Kidney (tissue), 14 donors: ENCODE measurements around the gene PDE4A. TPM values are rescaled to one million over a fixed set of nuclear protein-coding genes. Genes with fewer than 3 reads are reported as not detected.
A peak's percentile ranks its signal among the peaks of the same experiment; 100 is the strongest.

Experiments used
- DNase-seq, 5 donors: peaks; one replicate each; pipeline ENCODE4 v3.0.0-alpha.2; 2013 to 2020
- FAIRE-seq: peaks from 2 replicates; lab custom pipeline; 2012; peaks lifted over from hg19 to GRCh38; lab: Jason Lieb, UNC
- H3K27ac ChIP-seq, 2 donors: one replicate each; pipeline ENCODE4 v1.7.0; 2013; ENCODE audit warnings: low read depth in 2 of 2, low read length in 2 of 2, inconsistent platforms in 1 of 2
- H3K27me3 ChIP-seq: one replicate; pipeline ENCODE4 v1.7.1; 2013; ENCODE audit warnings: low read length, inconsistent platforms; ENCODE audit not compliant: control insufficient read depth, insufficient read depth
- H3K36me3 ChIP-seq, 3 donors: one replicate each; pipeline versions ENCODE4 v1.7.0 to v1.7.1; 2013; ENCODE audit warnings: low read length in 3 of 3, control low read depth in 1 of 3, inconsistent platforms in 1 of 3; ENCODE audit not compliant: insufficient read depth in 3 of 3, control insufficient read depth in 2 of 3
- H3K4me1 ChIP-seq, 3 donors: one replicate each; pipeline versions ENCODE4 v1.7.0 to v1.7.1; 2013; ENCODE audit warnings: low read length in 3 of 3, inconsistent platforms in 1 of 3, low read depth in 1 of 3; ENCODE audit not compliant: control insufficient read depth in 2 of 3, insufficient read depth in 2 of 3
- H3K4me3 ChIP-seq, 3 donors: one replicate each; pipeline versions ENCODE4 v1.7.0 to v1.8.1; 2013; ENCODE audit warnings: low read length in 3 of 3, control low read depth in 1 of 3, inconsistent platforms in 1 of 3
- H3K9ac ChIP-seq, 3 donors: one replicate each; pipeline versions ENCODE4 v1.7.0 to v1.7.1; 2013; ENCODE audit warnings: low read length in 3 of 3, control low read depth in 1 of 3, inconsistent platforms in 1 of 3
- H3K9me3 ChIP-seq, 3 donors: one replicate each; pipeline versions ENCODE4 v1.7.0 to v1.7.1; 2013; ENCODE audit warnings: low read length in 3 of 3, control low read depth in 1 of 3, inconsistent platforms in 1 of 3; ENCODE audit not compliant: control insufficient read depth in 2 of 3, insufficient read depth in 1 of 3
- intact Hi-C: fragments of 100-400 bp; cut with DNase I; formaldehyde crosslinking; loops from one replicate; pipeline ENCODE4 v1.11.1; 2022
- polyA plus RNA-seq: library from polyadenylated mRNA; stranded (reverse); fragments of 350-450 nt; fragmentation: Illumina TruSeq; extraction: RNeasy Lipid Tissue Mini Kit (QIAGEN cat#74804); gene quantifications from one replicate; pipeline ENCODE4 v1.2.3, GENCODE V29; 2014; ENCODE audit warnings: low read depth, low replicate concordance; ENCODE audit not compliant: insufficient read depth
- total RNA-seq: library from RNA; stranded (reverse); fragmentation: NEBNext Ultra II Directional; extraction: Animal tissue kit (Norgen Biotek cat#: 25700); gene quantifications from one replicate; pipeline ENCODE4 v1.2.1, GENCODE V29; 2021
- TF ChIP-seq, protein P1 (sequence below): IDR thresholded peaks from 3 replicates; pipeline ENCODE4 v1.5.1; 2012; ENCODE audit warnings: mild to moderate bottlenecking, moderate library complexity, borderline replicate concordance; ENCODE audit not compliant: insufficient read depth; ENCODE audit errors: extremely low read depth
- donor health status: control.
- donor health status: control.
- donor health status: control.
- donor health status: control.
- donor health status: control.
- donor health status: DM: yes; HTN: yes; CAD: no.
- donor health status: Normal renal cell carcinoma (clear cell type).

The PDE4A gene
- total and polyA plus RNA-seq, 2 donors from 2014 or later: 4.5 to 17.5 TPM

DNA sequence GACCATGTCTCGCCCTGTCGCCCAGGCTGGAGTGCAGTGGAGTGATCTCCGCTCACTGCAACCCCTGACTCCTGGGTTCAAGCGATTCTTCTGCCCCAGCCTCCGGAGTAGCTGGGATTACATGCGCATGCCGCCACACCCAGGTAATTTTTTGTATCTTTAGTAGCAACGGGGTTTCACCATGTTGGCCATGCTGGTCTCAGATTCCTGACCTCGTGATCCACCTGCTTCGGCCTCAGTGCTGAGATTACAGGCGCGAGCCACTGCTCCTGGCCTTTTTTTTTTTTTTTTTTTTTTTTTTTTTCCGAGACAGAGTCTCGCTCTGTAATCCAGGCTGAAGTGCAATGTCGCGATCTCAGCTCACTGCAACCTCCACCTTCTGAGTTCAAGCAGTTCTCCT lies 87.7 kb downstream of the PDE4A start:
- H3K27me3 ChIP-seq: peaks cover 1% of the 10 kb centered on the region
- H3K27ac ChIP-seq: no peak overlapping the region
- H3K9me3 ChIP-seq: no peaks in the 10 kb centered on the region
- DNase-seq: no peak
- TF ChIP-seq, protein P1, sequence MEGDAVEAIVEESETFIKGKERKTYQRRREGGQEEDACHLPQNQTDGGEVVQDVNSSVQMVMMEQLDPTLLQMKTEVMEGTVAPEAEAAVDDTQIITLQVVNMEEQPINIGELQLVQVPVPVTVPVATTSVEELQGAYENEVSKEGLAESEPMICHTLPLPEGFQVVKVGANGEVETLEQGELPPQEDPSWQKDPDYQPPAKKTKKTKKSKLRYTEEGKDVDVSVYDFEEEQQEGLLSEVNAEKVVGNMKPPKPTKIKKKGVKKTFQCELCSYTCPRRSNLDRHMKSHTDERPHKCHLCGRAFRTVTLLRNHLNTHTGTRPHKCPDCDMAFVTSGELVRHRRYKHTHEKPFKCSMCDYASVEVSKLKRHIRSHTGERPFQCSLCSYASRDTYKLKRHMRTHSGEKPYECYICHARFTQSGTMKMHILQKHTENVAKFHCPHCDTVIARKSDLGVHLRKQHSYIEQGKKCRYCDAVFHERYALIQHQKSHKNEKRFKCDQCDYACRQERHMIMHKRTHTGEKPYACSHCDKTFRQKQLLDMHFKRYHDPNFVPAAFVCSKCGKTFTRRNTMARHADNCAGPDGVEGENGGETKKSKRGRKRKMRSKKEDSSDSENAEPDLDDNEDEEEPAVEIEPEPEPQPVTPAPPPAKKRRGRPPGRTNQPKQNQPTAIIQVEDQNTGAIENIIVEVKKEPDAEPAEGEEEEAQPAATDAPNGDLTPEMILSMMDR: no peak
- peaks cover 0 to 3% (median 0%) of the 10 kb centered on the region in 3 donors for H3K4me1 ChIP-seq
- intact Hi-C loops: no loop called here
- no peak for FAIRE-seq
- H3K4me3 ChIP-seq: no peak overlapping the region
- no peak overlapping the region for H3K9ac ChIP-seq
- H3K36me3 ChIP-seq: no peaks in the 10 kb centered on the region

DNA sequence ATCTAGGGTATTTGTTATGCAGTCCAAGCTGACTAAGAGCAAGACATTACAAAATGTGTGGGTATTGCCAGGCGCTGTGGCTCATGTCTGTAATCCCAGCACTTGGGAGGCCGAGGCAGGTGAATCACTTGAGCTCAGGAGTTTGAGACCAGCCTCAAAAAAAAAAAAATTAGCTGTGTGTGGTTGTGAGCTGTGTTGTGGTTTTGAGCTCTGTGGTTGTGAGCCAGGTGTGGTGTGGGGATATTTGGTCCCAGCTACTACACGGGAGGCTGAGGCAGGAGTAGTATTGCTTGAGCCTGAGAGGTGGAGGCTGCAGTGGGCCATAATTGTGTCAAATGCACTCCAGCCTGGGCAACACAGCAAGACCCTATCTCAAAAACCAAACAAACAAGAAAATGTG lies 88.4 kb downstream of the PDE4A start:
- intact Hi-C loops: no loop called here
- no peaks in the 10 kb centered on the region for H3K36me3 ChIP-seq
- no peak overlapping the region for H3K27ac ChIP-seq
- FAIRE-seq: no peak
- H3K4me1 ChIP-seq: peaks cover 0 to 3% (median 0%) of the 10 kb centered on the region in 3 donors
- no peak overlapping the region for H3K4me3 ChIP-seq
- H3K9ac ChIP-seq: no peak overlapping the region
- TF ChIP-seq, protein P1: no peak
- H3K9me3 ChIP-seq: no peaks in the 10 kb centered on the region
- DNase-seq: no peak
- H3K27me3 ChIP-seq: peaks cover 5% of the 10 kb centered on the region

GRCh38 chr19:10510301-10510802 lies 90.0 kb downstream of the PDE4A start:
- Histone ChIP-seq H3K4me3 (no peak overlapping the region), H3K27ac (no peak overlapping the region), H3K4me1 (peaks cover 0 to 5% (median 0%) of the 10 kb centered on the region in 3 donors), H3K9ac (no peak overlapping the region), H3K27me3 (peaks cover 11% of the 10 kb centered on the region), H3K36me3 (no peaks in the 10 kb centered on the region), H3K9me3 (no peaks in the 10 kb centered on the region)
- FAIRE-seq (no peak), DNase-seq (peak in 3 of 5 donors; percentile 57 to 70 (median 63))
- TF ChIP-seq, protein P1: peak; percentile 33
- intact Hi-C loops: no loop called here

DNA sequence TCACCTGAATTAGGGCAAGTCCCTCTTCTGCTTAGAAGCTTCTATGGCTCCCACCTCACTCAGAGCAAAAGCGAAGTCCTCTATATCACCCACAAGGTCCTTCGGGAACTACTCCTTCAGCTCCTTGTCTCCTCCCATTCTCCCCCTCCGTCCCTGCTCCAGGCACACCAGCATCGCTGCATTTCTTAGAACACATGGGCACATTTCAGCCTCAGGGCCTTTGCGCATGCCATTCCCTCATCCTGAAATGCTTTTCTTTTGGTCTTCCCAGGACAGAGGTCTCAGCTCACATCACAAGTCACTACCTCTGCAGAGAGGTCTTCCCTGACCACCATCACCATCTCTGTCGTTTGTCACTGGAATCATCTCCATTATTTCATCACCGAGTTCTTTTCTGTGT lies 92.9 kb downstream of the PDE4A start:
- H3K36me3 ChIP-seq: no peaks in the 10 kb centered on the region
- FAIRE-seq (no peak), DNase-seq (no peak)
- H3K27me3 ChIP-seq: peaks cover 28% of the 10 kb centered on the region
- intact Hi-C loops: no loop called here
- no peaks in the 10 kb centered on the region for H3K9me3 ChIP-seq
- peaks cover 0 to 6% (median 1%) of the 10 kb centered on the region in 3 donors for H3K4me1 ChIP-seq
- TF ChIP-seq, protein P1: no peak
- H3K4me3 ChIP-seq: no peak overlapping the region
- no peak overlapping the region for H3K27ac ChIP-seq
- H3K9ac ChIP-seq: no peak overlapping the region
